Smooth muscle cell (in vitro differentiated cells): Measurements from ENCODE around the gene ASCL1. TPM values are rescaled to one million over a fixed set of nuclear protein-coding genes. Genes with fewer than 3 reads are reported as not detected.

Experiments used
- DNase-seq: peaks from one replicate; lab custom pipeline; 2025; ENCODE audit not compliant: unreplicated experiment; lab: John Stamatoyannopoulos, UW
- H2AFZ ChIP-seq: fragments of 200-600 bp; sonication (generic); 2 replicates; pipeline ENCODE4 v1.6.0; 2016; ENCODE audit warnings: antibody characterized with exemption, low read depth, mild to moderate bottlenecking
- H3F3A ChIP-seq: fragments of 200-600 bp; sonication (generic); 2 replicates; pipeline ENCODE4 v1.6.0; 2017; ENCODE audit warnings: antibody characterized with exemption, low read depth
- H3K27ac ChIP-seq: fragments of 200-600 bp; sonication (generic); 2 replicates; pipeline ENCODE4 v1.5.1; 2016; ENCODE audit warnings: low read depth, mild to moderate bottlenecking
- H3K27me3 ChIP-seq: fragments of 200-600 bp; sonication (generic); 2 replicates; pipeline ENCODE4 v1.6.1; 2016; ENCODE audit warnings: low read depth, mild to moderate bottlenecking
- H3K36me3 ChIP-seq: fragments of 200-600 bp; sonication (generic); 2 replicates; pipeline ENCODE4 v1.5.1; 2016; ENCODE audit warnings: low read depth
- H3K4me1 ChIP-seq: fragments of 200-600 bp; sonication (generic); 2 replicates; pipeline ENCODE4 v1.5.1; 2016; ENCODE audit warnings: low read depth
- H3K4me2 ChIP-seq: fragments of 200-600 bp; sonication (generic); 2 replicates; pipeline ENCODE4 v1.6.0; 2016; ENCODE audit warnings: mild to moderate bottlenecking
- H3K4me3 ChIP-seq: fragments of 200-600 bp; sonication (generic); 2 replicates; pipeline ENCODE4 v1.5.1; 2016; ENCODE audit warnings: mild to moderate bottlenecking
- H3K79me2 ChIP-seq: fragments of 200-600 bp; sonication (generic); 2 replicates; pipeline ENCODE4 v1.6.0; 2016; ENCODE audit warnings: low read depth, mild to moderate bottlenecking
- H3K9ac ChIP-seq: fragments of 200-600 bp; sonication (generic); 2 replicates; pipeline ENCODE4 v1.6.0; 2016; ENCODE audit warnings: low read depth
- H3K9me3 ChIP-seq: fragments of 200-600 bp; sonication (generic); replicated peaks from 2 replicates; pipeline ENCODE4 v1.5.1; 2016; ENCODE audit warnings: low read depth
- H4K20me1 ChIP-seq: fragments of 200-600 bp; sonication (generic); 2 replicates; pipeline ENCODE4 v1.6.0; 2016; ENCODE audit warnings: low read depth
- CTCF ChIP-seq: fragments of 200-600 bp; sonication (generic); IDR thresholded peaks from 2 replicates; pipeline ENCODE4 v1.5.1; 2017; ENCODE audit warnings: borderline replicate concordance, mild to moderate bottlenecking, antibody characterized with exemption; ENCODE audit not compliant: insufficient read depth, poor library complexity, severe bottlenecking
- WGBS: methylation state at CpG from one replicate; pipeline ENCODE4 v1.1.7; 2016; ENCODE audit warnings: low lambda C conversion rate; 5-methylcytosine and 5-hydroxymethylcytosine counted together
- polyA plus RNA-seq: library from polyadenylated mRNA; unstranded; fragments of >200 nt; fragmentation: Nextera tagmentation; extraction: Ambion mirVana; gene quantifications from 2 replicates; pipeline ENCODE4 v1.2.1, GENCODE V29; 2016
- total RNA-seq: library from RNA; depleted of rRNA; stranded (reverse); fragments of >200 nt; gene quantifications from 2 replicates; pipeline ENCODE4 v1.2.3, GENCODE V29; 2014

ASCL1 gene
- not detected in 2 replicates for total RNA-seq
- not detected in 2 replicates for polyA plus RNA-seq

DNA sequence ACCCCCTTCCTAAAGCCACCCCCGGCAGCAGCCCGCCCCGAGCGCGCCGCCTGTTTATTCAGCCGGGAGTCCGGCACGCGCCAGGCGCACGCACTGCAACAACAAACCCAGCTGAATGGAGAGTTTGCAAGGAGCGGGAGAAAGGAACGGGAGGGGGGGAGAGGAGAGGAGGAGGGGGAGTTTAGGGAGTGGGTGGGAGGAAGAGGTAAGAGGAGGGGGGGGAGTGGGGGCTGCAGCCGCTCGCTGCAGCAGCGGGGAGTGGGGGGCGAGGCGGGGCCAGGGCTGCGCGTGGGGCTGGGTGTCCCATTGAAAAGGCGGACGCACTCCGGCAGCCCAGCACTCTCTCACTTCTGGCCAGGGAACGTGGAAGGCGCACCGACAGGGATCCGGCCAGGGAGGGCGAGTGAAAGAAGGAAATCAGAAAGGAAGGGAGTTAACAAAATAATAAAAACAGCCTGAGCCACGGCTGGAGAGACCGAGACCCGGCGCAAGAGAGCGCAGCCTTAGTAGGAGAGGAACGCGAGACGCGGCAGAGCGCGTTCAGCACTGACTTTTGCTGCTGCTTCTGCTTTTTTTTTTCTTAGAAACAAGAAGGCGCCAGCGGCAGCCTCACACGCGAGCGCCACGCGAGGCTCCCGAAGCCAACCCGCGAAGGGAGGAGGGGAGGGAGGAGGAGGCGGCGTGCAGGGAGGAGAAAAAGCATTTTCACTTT, at the start of gene ASCL1:
ASCL1 (plus strand) TSS at position 336 of the 712 bp plus-strand sequence. CDS start 571 bp downstream, outside the sequence.
- Histone ChIP-seq H3K27me3 (peaks cover 99% of the 10 kb centered on the region), H3F3A (no peaks in the 10 kb centered on the region), H3K4me3 (peak within 1 kb of the TSS; percentile 56), H3K27ac (no peak within 1 kb of the TSS), H3K79me2 (no peaks in the 10 kb centered on the region), H3K9ac (no peak within 1 kb of the TSS), H3K4me1 (peaks cover 28% of the 10 kb centered on the region), H4K20me1 (no peaks in the 10 kb centered on the region), H2AFZ (peak within 1 kb of the TSS; percentile 18), H3K36me3 (no peaks in the 10 kb centered on the region), H3K4me2 (peak within 1 kb of the TSS; percentile 96), H3K9me3 (no peaks in the 10 kb centered on the region)
- 3% methylated on average over 28 of the region's 52 CpGs for WGBS
- no peak for TF ChIP-seq CTCF
- DNase-seq, result no peak

DNA sequence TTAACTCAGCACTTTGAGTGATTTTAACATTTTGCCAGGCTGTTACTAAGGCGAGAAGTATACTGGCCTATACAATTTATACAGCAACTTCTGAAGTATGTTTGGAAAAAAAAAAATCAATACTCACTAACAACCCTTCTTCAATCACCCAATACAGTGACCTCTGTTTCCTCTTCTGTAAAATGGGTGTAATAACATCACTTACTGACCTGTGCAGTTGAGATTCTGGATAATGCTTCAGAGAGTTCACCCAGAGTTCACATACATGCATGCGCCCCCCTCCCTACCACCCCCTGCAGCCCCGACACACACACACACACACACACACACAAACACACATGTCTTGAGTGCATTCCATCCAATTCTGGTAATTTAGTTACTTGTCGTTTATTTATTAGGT, 49.6 kb upstream of the ASCL1 start:
- Histone ChIP-seq H3K4me3 (no peak overlapping the region), H3K79me2 (no peaks in the 10 kb centered on the region), H4K20me1 (no peaks in the 10 kb centered on the region), H3K27ac (no peak overlapping the region), H2AFZ (no peak overlapping the region), H3K4me2 (no peak overlapping the region), H3K27me3 (peaks cover 12% of the 10 kb centered on the region), H3K4me1 (no peaks in the 10 kb centered on the region), H3K9ac (no peak overlapping the region), H3K9me3 (no peaks in the 10 kb centered on the region), H3K36me3 (no peaks in the 10 kb centered on the region), H3F3A (no peaks in the 10 kb centered on the region)
- no peak for TF ChIP-seq CTCF
- 89% methylated on average over 4 of the region's 4 CpGs for WGBS
- DNase-seq, result no peak

- WGBS, result 87% methylated on average over 7 of the region's 7 CpGs
- Histone ChIP-seq H3K27ac (no peak overlapping the region), H3K27me3 (peaks cover 2% of the 10 kb centered on the region)
Measured at GRCh38 chr12:102910137-102910536, 47.3 kb upstream of the ASCL1 start.

More at GRCh38 chr12:102910137-102910536, 47.3 kb upstream of the ASCL1 start:
- H3K79me2 ChIP-seq, result no peaks in the 10 kb centered on the region
- no peaks in the 10 kb centered on the region for H3K36me3 ChIP-seq
- no peak overlapping the region for H3K4me3 ChIP-seq
- DNase-seq, result no peak
- no peak overlapping the region for H3K4me2 ChIP-seq
- H2AFZ ChIP-seq, result no peak overlapping the region
- no peaks in the 10 kb centered on the region for H4K20me1 ChIP-seq
- no peak for TF ChIP-seq CTCF
- no peaks in the 10 kb centered on the region for H3K9me3 ChIP-seq
- H3F3A ChIP-seq, result no peaks in the 10 kb centered on the region
- H3K4me1 ChIP-seq, result no peaks in the 10 kb centered on the region
- H3K9ac ChIP-seq, result no peak overlapping the region
